SK-N-SH (cell line): Measurements from ENCODE around the gene GMPR2.

Experiments used
- EP300 ChIP-seq, 2 experiments: IDR thresholded peaks; 2 replicates each; pipeline versions ENCODE4 v1.4.0 to v1.6.1; 2012; ENCODE audit warnings: borderline replicate concordance in 1 of 2, low read depth in 1 of 2, low read length in 1 of 2
- FOXM1 ChIP-seq: IDR thresholded peaks from 2 replicates; pipeline ENCODE4 v1.4.0; 2012; ENCODE audit warnings: low read depth, mild to moderate bottlenecking
- GATA2 ChIP-seq: sonication (generic); formaldehyde crosslinking; IDR thresholded peaks from 2 replicates; pipeline ENCODE4 v1.5.0; 2020; ENCODE audit warnings: mild to moderate bottlenecking, missing genetic modification reagents
- JUND ChIP-seq: IDR thresholded peaks from 2 replicates; pipeline ENCODE4 v1.4.0; 2012
- POLR2AphosphoS5 ChIP-seq: IDR thresholded peaks from 2 replicates; pipeline ENCODE4 v1.6.1; 2012; ENCODE audit warnings: low read depth, low read length
- RAD21 ChIP-seq: IDR thresholded peaks from 2 replicates; pipeline ENCODE4 v1.6.1; 2012; ENCODE audit warnings: mild to moderate bottlenecking, low read length
- TF ChIP-seq, protein P1 (sequence below): fragments of 150-350 bp; IDR thresholded peaks from 2 replicates; pipeline ENCODE4 v1.6.1; 2017; ENCODE audit warnings: antibody characterized with exemption, low read length, low read depth, borderline replicate concordance
- TF ChIP-seq, protein P2 (sequence below): fragments of 200-600 bp; sonication (generic); IDR thresholded peaks from 2 replicates; pipeline ENCODE4 v1.6.1; 2017; ENCODE audit warnings: antibody characterized with exemption, mild to moderate bottlenecking, moderate library complexity
- TF ChIP-seq, protein P3 (sequence below): IDR thresholded peaks from 2 replicates; pipeline ENCODE4 v1.6.1; 2012; ENCODE audit warnings: mild to moderate bottlenecking, low read depth, low read length, moderate library complexity

DNA sequence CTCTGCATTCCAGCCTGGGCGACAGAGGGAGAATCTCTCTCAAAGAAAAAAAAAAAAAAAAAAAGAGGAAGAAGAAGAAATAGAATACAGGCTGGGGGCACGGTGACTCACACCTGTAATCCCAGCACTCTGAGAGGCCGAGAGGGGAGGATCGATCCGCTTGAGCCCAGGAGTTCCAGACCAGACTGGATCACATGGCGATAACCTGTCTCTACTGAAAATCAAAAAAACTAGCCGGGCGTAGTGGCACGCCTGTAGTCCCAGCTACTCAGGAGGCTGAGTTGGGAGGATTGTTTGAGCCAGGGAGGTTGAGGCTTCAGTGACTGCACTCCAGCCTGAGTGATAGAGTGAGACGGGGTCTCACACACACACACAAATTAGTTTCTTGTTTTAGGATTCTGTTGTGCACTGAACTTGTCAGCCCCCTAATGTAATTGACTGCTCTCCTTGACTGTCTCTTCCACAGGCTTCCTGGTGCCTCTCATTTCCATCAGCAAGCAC is 10.7 kb downstream of the GMPR2 start:
- TF ChIP-seq, protein P1, sequence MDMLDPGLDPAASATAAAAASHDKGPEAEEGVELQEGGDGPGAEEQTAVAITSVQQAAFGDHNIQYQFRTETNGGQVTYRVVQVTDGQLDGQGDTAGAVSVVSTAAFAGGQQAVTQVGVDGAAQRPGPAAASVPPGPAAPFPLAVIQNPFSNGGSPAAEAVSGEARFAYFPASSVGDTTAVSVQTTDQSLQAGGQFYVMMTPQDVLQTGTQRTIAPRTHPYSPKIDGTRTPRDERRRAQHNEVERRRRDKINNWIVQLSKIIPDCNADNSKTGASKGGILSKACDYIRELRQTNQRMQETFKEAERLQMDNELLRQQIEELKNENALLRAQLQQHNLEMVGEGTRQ = no peak
- TF ChIP-seq EP300 (IDR thresholded peaks at IDR 0.05; ENCODE audit: borderline replicate concordance in 1 of 2, low read depth in 1 of 2, low read length in 1 of 2) (no peak), JUND (no peak), GATA2 (CRISPR knock-in tag) (no peak), POLR2AphosphoS5 (no peak), FOXM1 (no peak), RAD21 (no peak)
- TF ChIP-seq, protein P2, sequence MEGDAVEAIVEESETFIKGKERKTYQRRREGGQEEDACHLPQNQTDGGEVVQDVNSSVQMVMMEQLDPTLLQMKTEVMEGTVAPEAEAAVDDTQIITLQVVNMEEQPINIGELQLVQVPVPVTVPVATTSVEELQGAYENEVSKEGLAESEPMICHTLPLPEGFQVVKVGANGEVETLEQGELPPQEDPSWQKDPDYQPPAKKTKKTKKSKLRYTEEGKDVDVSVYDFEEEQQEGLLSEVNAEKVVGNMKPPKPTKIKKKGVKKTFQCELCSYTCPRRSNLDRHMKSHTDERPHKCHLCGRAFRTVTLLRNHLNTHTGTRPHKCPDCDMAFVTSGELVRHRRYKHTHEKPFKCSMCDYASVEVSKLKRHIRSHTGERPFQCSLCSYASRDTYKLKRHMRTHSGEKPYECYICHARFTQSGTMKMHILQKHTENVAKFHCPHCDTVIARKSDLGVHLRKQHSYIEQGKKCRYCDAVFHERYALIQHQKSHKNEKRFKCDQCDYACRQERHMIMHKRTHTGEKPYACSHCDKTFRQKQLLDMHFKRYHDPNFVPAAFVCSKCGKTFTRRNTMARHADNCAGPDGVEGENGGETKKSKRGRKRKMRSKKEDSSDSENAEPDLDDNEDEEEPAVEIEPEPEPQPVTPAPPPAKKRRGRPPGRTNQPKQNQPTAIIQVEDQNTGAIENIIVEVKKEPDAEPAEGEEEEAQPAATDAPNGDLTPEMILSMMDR = no peak
- TF ChIP-seq, protein P3, sequence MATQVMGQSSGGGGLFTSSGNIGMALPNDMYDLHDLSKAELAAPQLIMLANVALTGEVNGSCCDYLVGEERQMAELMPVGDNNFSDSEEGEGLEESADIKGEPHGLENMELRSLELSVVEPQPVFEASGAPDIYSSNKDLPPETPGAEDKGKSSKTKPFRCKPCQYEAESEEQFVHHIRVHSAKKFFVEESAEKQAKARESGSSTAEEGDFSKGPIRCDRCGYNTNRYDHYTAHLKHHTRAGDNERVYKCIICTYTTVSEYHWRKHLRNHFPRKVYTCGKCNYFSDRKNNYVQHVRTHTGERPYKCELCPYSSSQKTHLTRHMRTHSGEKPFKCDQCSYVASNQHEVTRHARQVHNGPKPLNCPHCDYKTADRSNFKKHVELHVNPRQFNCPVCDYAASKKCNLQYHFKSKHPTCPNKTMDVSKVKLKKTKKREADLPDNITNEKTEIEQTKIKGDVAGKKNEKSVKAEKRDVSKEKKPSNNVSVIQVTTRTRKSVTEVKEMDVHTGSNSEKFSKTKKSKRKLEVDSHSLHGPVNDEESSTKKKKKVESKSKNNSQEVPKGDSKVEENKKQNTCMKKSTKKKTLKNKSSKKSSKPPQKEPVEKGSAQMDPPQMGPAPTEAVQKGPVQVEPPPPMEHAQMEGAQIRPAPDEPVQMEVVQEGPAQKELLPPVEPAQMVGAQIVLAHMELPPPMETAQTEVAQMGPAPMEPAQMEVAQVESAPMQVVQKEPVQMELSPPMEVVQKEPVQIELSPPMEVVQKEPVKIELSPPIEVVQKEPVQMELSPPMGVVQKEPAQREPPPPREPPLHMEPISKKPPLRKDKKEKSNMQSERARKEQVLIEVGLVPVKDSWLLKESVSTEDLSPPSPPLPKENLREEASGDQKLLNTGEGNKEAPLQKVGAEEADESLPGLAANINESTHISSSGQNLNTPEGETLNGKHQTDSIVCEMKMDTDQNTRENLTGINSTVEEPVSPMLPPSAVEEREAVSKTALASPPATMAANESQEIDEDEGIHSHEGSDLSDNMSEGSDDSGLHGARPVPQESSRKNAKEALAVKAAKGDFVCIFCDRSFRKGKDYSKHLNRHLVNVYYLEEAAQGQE = no peak
